SKM-1 (cell line): Measurements from ENCODE around the gene NUAK2.
A peak's percentile ranks its signal among the peaks of the same experiment; 100 is the strongest.
"Not testable (repeated sequence)": the region's sequence is repeated elsewhere in the genome, so short reads cannot be mapped to it uniquely, and the experiment has no call there.

Source experiments
- DNase-seq: peaks from one replicate; lab custom pipeline; 2025; ENCODE audit not compliant: unreplicated experiment; lab: John Stamatoyannopoulos, UW

NUAK2 gene

GRCh38 chr1:205321162-205321958, at the start of gene NUAK2:
TSS of gene NUAK2 (minus strand) at chr1:205321745. CDS start at chr1:205321628, 117 bp downstream.
- no peak for DNase-seq

DNA sequence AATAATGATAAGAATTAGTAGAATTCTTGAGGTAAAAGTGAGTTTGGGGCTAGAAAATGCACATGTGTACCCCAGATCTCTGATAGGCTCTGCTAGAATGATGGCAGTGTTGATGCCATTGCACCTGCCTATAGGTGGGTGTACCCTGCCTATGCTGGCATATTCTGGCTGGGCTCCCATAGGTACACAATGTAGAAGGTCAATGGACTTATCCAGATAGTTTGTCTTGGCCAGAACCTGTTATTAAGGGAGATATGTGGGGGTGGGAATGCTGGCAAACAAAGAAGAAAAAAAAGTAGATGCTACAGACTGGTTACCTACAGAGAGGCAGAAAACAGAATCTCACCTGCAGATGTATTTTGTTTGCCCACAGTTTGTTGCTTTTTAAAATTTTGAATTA, 49.2 kb upstream of the NUAK2 start:
- DNase-seq = no peak

DNA sequence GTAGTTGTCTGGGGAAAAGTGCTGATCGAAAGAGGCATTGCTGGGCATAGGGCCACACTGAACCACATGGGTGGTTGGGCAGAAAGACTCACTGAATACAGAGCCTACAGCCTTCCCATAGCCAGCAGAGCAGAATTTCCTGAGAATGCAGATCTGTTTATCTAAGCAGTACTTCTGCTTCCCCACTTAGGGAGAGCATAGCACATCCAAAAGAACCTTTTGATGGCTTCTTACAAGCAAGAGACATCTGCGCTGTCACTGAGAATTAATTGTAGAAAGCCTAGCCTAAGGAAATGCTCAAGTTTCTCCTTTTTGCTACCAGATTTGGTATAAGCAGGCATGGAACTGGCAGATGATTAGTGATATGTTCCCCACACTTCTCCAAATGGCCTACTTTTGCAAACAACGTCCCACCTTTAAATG, 48.2 kb upstream of the NUAK2 start:
- DNase-seq = no peak

- DNase-seq = no peak
Observed at GRCh38 chr1:205368478-205368877, 46.9 kb upstream of the NUAK2 start.

GRCh38 chr1:205365945-205366463, 44.5 kb upstream of the NUAK2 start:
- no peak for DNase-seq

- not testable (repeated sequence) for DNase-seq
Observed at GRCh38 chr1:205365086-205365485, 43.5 kb upstream of the NUAK2 start.

- DNase-seq = no peak
Observed at GRCh38 chr1:205360891-205361290, 39.3 kb upstream of the NUAK2 start.

GRCh38 chr1:205359771-205360565, 38.4 kb upstream of the NUAK2 start:
- DNase-seq = no peak

- no peak for DNase-seq
Observed at GRCh38 chr1:205358579-205358978, 37.0 kb upstream of the NUAK2 start.

DNA sequence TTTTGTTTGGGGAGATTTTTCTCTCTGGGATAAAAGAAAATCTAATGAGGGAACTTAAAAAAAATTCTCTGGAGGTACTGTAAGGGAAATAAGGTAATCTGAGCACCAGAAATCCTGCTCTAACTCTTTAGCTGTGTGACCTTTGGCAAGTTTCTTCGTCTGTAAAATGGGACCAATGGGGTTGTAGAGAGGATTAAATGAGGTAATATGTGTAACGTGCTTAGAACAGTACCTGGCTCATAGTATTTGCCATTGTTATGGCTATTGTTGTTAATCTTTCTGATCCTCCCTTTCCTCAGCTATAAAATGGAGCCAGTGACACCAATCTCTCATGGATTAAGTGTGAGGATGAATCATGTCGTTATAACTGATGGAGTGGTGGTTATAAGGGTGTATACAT, 36.0 kb upstream of the NUAK2 start:
- DNase-seq = no peak

DNA sequence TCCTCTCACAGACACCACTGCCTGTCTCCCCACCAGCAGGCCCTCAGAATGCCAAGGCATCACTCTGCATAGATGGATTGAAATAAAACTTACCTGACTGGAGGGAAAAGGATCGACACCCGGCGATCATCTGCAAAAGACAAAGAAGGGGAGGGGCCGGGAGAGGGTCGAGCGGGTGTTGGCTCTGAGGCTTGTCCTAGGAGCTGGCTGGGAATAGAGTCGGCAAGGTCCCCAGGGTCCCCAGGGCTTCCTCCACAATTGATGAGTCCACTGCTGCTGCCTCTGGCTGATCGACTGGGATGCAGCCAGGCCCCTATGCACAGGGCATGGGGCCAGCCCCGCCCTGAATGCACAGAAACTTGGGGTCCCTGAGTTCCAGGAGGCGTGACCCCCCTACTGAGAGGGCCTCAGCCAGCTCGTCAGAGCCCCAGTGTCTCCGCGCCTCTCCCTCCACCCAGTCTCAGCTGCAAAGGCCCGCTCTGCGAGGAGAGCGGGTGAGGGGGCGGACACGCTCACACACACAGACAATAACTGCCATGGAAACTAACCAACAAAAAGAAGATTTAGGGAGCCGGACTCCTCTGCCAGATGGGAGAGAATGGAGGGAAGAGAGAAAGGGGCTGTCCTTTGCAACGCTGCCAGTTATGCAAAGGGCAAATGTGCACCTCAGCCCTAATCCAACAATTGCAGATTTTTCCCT, 35.0 kb upstream of the NUAK2 start, which contains the start of gene KLHDC8A:
Gene KLHDC8A, minus strand, starts transcription at position 483 of the 700 bp plus-strand sequence. CDS start 13,318 bp downstream, outside the sequence.
- DNase-seq = no peak

DNA sequence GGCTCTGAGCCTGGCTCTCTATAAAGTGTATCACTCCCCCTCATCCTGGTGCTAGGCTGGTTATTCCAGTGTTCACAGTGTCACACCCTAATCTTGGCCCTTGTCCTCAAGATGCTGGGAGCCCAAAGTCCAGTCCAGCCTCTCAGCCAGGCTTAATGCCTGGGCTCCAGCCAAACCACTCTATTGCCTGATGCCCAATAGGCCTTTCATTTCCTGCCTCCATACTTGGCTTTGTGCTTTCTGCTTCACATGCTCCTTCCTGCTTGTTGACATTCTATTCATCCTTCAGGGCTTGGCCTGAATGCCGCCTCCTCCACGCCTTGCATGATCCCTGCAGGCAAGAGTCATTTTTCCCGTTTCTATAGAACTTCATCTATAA, 33.5 kb upstream of the NUAK2 start:
- no peak for DNase-seq

DNA sequence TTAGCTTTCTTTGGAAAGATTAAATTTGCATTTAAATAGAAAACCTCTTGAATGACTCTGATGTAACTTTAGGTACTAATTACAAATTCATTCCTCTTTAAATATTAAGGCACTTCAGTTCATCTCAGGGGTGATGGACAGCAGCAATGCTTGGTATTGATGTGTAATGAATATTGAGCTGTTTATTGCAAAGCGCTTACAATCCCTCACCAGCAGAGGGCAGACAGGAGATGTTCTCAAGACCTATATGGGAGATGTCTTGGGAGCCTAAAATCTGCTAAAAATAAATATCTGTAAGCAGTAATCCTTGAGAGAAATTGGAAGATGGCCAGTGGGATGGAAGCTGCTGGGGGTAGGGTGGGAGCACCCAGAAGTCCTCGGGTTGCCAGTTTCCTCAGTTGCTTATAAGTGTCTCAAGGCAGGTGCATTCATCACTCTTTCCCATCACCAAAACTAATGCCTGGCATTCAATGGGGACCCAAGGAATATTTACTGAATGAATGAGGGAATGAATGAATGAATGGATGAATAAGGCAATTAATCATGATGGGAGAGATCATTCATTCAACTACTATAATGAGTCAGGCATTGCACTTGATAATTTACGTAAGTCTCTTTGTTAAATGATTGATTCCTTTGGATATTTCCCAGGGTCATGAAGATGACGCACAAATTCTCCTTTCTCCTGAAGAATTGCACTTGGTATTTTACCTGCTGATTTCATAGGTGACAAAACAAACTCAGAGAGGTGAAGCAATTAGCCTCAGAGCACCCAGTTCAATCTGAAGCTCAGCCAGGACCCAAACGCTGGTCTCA, 32.9 kb upstream of the NUAK2 start:
- DNase-seq = peak; percentile 52

DNA sequence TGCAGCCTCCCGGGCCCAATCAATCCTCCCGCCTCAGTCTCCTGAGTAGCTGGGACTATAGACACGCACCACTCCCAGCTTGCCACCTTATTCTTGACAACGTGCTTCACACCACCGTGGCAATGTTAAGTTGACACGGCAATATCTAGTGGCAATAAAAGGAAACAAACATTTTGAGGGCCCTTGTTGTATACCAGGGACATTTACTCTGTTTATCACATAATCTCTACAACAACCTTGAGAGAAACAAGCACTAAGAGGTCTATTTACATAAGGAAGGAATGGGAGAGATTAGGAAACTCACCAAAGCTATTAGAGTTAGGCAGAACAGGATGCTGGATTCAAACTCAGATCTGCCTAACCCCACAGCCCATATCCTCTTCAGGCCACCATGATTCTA, 32.1 kb upstream of the NUAK2 start:
- no peak for DNase-seq

GRCh38 chr1:205353191-205353590, 31.6 kb upstream of the NUAK2 start:
- DNase-seq = no peak

DNA sequence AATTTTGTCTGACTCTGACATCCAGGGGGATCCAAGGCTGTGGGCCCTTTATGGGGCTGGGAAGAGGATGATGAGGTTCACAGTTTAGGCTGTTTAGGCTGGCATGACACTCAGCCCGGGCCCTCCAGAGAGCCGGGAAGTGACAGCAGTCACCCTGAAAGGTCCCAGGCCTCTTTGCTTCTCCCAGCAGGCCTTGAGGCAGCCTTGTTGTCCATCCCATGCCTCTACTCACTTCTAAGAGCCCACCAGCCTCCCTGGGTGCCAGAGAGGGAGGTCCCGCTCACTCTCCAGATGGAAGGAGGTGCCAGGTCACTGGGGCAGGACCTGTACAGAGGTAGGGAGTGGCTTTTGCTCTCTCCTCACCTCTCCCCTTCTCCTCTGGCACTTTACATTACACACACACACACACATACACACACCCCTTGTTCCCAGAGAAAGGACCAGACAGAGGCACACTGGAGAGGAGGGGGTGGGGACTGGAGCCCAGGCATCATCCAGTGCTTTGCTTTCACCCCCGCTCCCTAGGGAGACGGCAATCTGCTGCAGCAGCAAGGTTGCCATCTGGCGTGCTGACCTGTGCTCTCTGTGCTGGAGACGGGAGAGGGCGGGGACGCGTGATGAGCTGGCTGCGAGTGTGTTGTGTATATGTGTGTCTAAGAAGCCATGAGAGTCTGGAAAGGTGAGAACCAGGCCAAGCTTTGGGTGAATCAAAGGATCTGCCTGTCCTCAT, 30.6 kb upstream of the NUAK2 start:
- DNase-seq = no peak

- no peak for DNase-seq
Observed at GRCh38 chr1:205350691-205351141, 29.2 kb upstream of the NUAK2 start.

GRCh38 chr1:205350124-205350523, 28.6 kb upstream of the NUAK2 start:
- DNase-seq = no peak

DNA sequence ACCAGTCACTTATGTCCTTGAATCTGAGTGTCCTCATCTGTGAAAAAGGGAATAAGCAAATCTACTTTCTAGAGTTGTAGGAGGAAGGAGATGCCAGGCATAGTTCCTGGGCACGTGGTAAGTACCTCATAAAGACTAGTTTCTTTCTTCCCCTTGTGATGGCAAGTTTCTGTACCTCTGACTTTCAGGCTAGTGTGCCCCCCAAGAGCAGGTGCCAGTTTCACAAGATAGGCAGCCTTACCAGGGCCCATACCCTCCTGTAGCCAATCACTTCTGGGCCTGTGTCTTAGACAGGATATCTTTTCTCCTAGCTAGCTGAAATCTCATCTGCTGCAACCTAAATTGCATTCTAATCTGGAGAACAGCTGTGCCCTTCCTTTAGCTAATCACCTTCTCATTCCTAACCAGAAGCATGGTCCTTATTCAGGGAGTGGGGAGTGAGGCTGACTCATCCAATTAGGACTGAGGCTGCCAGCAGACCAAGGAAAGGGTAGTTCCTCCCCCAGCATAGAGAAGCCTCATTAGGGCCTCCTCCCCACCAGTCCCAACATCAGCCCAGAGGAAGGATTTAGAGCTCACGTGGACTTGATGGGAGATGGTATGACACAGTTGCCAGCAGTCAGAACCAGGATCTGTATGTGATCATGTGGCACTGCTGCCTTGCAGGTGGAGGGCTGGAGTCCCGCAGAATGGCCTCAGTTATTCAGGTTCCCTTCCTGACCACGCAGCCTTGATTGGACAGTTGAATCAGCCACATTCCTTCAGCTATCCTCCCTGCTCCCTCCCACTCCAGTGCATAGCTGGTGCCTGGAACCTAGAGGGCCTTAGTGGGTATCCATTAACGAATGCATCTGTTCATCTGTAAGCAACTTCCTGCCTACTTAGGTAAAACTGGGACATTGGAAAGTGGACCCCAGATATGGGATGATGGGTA, 27.3 kb upstream of the NUAK2 start:
- DNase-seq = no peak
